Neural cell (in vitro differentiated cells): ENCODE measurements around the gene TNRC6C.

Experiments used
- CTCF ChIP-seq: fragments of 450-650 bp; IDR thresholded peaks from 2 replicates; pipeline ENCODE4 v1.5.1; 2014; ENCODE audit warnings: antibody characterized with exemption, mild to moderate bottlenecking, moderate library complexity; ENCODE audit not compliant: poor library complexity, severe bottlenecking
- POLR2AphosphoS5 ChIP-seq: IDR thresholded peaks from 2 replicates; pipeline ENCODE4 v1.6.1; 2012
- REST ChIP-seq: IDR thresholded peaks from 2 replicates; pipeline ENCODE4 v1.6.1; 2012; ENCODE audit warnings: borderline replicate concordance
- SMC3 ChIP-seq: fragments of 450-650 bp; conservative IDR thresholded peaks from 2 replicates; pipeline ENCODE4 v1.6.1; 2014; ENCODE audit warnings: antibody characterized with exemption, mild to moderate bottlenecking, moderate library complexity; ENCODE audit not compliant: poor library complexity

- TF ChIP-seq CTCF (no peak), POLR2AphosphoS5 (no peak), REST (no peak), SMC3 (no peak)
These were observed 167.7 kb downstream of the TNRC6C start for GRCh38 chr17:78125976-78126894.
